HepG2 (cell line): ENCODE measurements around the gene CLCNKA. TPM values are rescaled to one million over a fixed set of nuclear protein-coding genes. Genes with fewer than 3 reads are reported as not detected.

ENCODE experiments used
- ARID4A ChIP-seq: sonication (generic); formaldehyde crosslinking; IDR thresholded peaks from 2 replicates; pipeline ENCODE4 v1.5.0; 2020; ENCODE audit warnings: mild to moderate bottlenecking, missing genetic modification reagents, borderline replicate concordance
- ASH2L ChIP-seq: fragments of 300-600, 200-600 bp; sonication (generic); IDR thresholded peaks from 2 replicates; pipeline ENCODE4 v1.7.0; 2017; ENCODE audit warnings: low read depth, mild to moderate bottlenecking, moderate library complexity, mixed read lengths, low read length; ENCODE audit not compliant: insufficient read length
- ELF3 ChIP-seq: IDR thresholded peaks from 2 replicates; pipeline ENCODE4 v1.6.1; 2016; ENCODE audit warnings: missing genetic modification reagents, missing compliant biosample characterization
- KMT2A ChIP-seq: sonication (generic); formaldehyde crosslinking; IDR thresholded peaks from 2 replicates; pipeline ENCODE4 v1.4.0; 2020; ENCODE audit warnings: missing genetic modification reagents
- LCORL ChIP-seq, 2 experiments: fragments of 450-650 bp in 1 of 2; sonication (generic) in 1 of 2; formaldehyde crosslinking in 1 of 2; IDR thresholded peaks; 2 replicates each; pipeline versions ENCODE4 v1.5.0 to v1.6.1; 2017 to 2020; ENCODE audit warnings: antibody characterized with exemption in 1 of 2, missing genetic modification reagents in 1 of 2
- MTA1 ChIP-seq: sonication (generic); formaldehyde crosslinking; IDR thresholded peaks from 2 replicates; pipeline ENCODE4 v1.4.0; 2020; ENCODE audit warnings: missing genetic modification reagents, mild to moderate bottlenecking, borderline replicate concordance
- MYC ChIP-seq: sonication (generic); formaldehyde crosslinking; IDR thresholded peaks from 2 replicates; pipeline ENCODE4 v1.9.0; 2021; ENCODE audit warnings: missing genetic modification reagents, borderline replicate concordance
- PCBP1 ChIP-seq: fragments of 200-400 bp; formaldehyde crosslinking; IDR thresholded peaks from 2 replicates; pipeline ENCODE4 v1.6.1; 2017; ENCODE audit warnings: mild to moderate bottlenecking, low read depth, low read length, borderline replicate concordance
- SIN3A ChIP-seq: IDR thresholded peaks from 2 replicates; pipeline ENCODE4 v1.6.1; 2011; ENCODE audit warnings: low read depth, mild to moderate bottlenecking, control low read depth, low read length, borderline replicate concordance
- ZGPAT ChIP-seq: IDR thresholded peaks from 2 replicates; pipeline ENCODE4 v1.6.1; 2016; ENCODE audit warnings: mild to moderate bottlenecking
- ZNF205 ChIP-seq: IDR thresholded peaks from 2 replicates; pipeline ENCODE4 v1.6.1; 2018; ENCODE audit warnings: missing biosample characterization, missing genetic modification reagents
- ZNF281 ChIP-seq: sonication (generic); formaldehyde crosslinking; IDR thresholded peaks from 2 replicates; pipeline ENCODE4 v1.4.0; 2020; ENCODE audit warnings: missing genetic modification reagents, borderline replicate concordance
- ZNF331 ChIP-seq: sonication (generic); formaldehyde crosslinking; IDR thresholded peaks from 2 replicates; pipeline ENCODE4 v1.4.0; 2020; ENCODE audit warnings: missing genetic modification reagents
- ZNF441 ChIP-seq: sonication (generic); formaldehyde crosslinking; IDR thresholded peaks from 2 replicates; pipeline ENCODE4 v1.7.0; 2021; ENCODE audit warnings: missing genetic modification reagents, borderline replicate concordance
- ZNF607 ChIP-seq: sonication (generic); formaldehyde crosslinking; IDR thresholded peaks from 2 replicates; pipeline ENCODE4 v1.5.1; 2020; ENCODE audit warnings: missing genetic modification reagents, mild to moderate bottlenecking, borderline replicate concordance
- ZNF792 ChIP-seq: IDR thresholded peaks from 2 replicates; pipeline ENCODE4 v1.6.1; 2016
- polyA plus RNA-seq, 8 experiments: library from polyadenylated mRNA; depleted of rRNA in 3 of 8; stranded (reverse) in 7 of 8; unstranded in 1 of 8; fragments of >200 nt; fragmentation: Illumina TruSeq in 4 of 8; extraction: Trizol in 4 of 8; gene quantifications; 2 replicates each; pipeline versions ENCODE4 v1.2.1 to v1.2.3, GENCODE V29; 2011 to 2016; ENCODE audit warnings: low read depth in 4 of 8, missing spikeins in 1 of 8, mixed read lengths in 1 of 8; ENCODE audit not compliant: insufficient read depth in 1 of 8
- total RNA-seq, 5 experiments: library from RNA; depleted of rRNA; stranded (reverse); fragments of >200 nt; fragmentation: Illumina TruSeq; extraction: Trizol; gene quantifications; 2 replicates each; pipeline ENCODE4 v1.2.3, GENCODE V29; 2016; ENCODE audit warnings: low read depth in 1 of 5
- TF ChIP-seq, protein P1 (sequence below): sonication (generic); formaldehyde crosslinking; IDR thresholded peaks from 2 replicates; pipeline ENCODE4 v1.5.0; 2020; ENCODE audit warnings: mild to moderate bottlenecking, missing genetic modification reagents, moderate library complexity

CLCNKA gene
- total and polyA plus RNA-seq, 2 of the 13 experiments (the other 11 are each of a cell fraction or from before 2014, with no cell fraction given): 0.03 TPM; not detected in 1

GRCh38 chr1:15975805-15976680 lies 45.8 kb upstream of the CLCNKA start, which contains the start of gene ZBTB17 (continued):
- peak; percentile 90 for TF ChIP-seq ARID4A (CRISPR knock-in tag)
- peak; percentile 40; the same call in 1 of the 2 replicates for TF ChIP-seq ELF3
- TF ChIP-seq, protein P1, sequence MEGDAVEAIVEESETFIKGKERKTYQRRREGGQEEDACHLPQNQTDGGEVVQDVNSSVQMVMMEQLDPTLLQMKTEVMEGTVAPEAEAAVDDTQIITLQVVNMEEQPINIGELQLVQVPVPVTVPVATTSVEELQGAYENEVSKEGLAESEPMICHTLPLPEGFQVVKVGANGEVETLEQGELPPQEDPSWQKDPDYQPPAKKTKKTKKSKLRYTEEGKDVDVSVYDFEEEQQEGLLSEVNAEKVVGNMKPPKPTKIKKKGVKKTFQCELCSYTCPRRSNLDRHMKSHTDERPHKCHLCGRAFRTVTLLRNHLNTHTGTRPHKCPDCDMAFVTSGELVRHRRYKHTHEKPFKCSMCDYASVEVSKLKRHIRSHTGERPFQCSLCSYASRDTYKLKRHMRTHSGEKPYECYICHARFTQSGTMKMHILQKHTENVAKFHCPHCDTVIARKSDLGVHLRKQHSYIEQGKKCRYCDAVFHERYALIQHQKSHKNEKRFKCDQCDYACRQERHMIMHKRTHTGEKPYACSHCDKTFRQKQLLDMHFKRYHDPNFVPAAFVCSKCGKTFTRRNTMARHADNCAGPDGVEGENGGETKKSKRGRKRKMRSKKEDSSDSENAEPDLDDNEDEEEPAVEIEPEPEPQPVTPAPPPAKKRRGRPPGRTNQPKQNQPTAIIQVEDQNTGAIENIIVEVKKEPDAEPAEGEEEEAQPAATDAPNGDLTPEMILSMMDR: 0 out of 2 replicates have a peak, but pooled peaks have one; percentile 12
- TF ChIP-seq ZGPAT (CRISPR knock-in tag): peak; percentile 76; the same call in 1 of the 2 replicates
- TF ChIP-seq ASH2L: peak; percentile 97
- 0 out of 2 replicates have a peak, but pooled peaks have one; percentile 17 for TF ChIP-seq ZNF792 (CRISPR knock-in tag)
- TF ChIP-seq KMT2A (CRISPR knock-in tag): peak; percentile 10; the same call in 1 of the 2 replicates
- peak; percentile 96 for TF ChIP-seq ZNF205 (CRISPR knock-in tag)
- TF ChIP-seq ZNF607 (CRISPR knock-in tag): peak; percentile 60
- TF ChIP-seq LCORL (IDR thresholded peaks at IDR 0.05): no peak
- TF ChIP-seq LCORL (CRISPR knock-in tag; IDR thresholded peaks at IDR 0.05): peak; percentile 52; the same call in 1 of the 2 replicates
- 0 out of 2 replicates have a peak, but pooled peaks have one; percentile 3 for TF ChIP-seq MYC
- TF ChIP-seq SIN3A: 0 out of 2 replicates have a peak, but pooled peaks have one; percentile 39
- TF ChIP-seq ZNF281 (CRISPR knock-in tag): peak; percentile 84
- TF ChIP-seq ZNF331 (CRISPR knock-in tag): peak; percentile 34; the same call in 1 of the 2 replicates
- peak; percentile 77; the same call in 1 of the 2 replicates for TF ChIP-seq ZNF441
- TF ChIP-seq MTA1 (CRISPR knock-in tag): 0 out of 2 replicates have a peak, but pooled peaks have one; percentile 38
- peak; percentile 90; the same call in 1 of the 2 replicates for TF ChIP-seq PCBP1
